ENCODE measurements around the gene PDE11A. TPM values are rescaled to one million over a fixed set of nuclear protein-coding genes. Genes with fewer than 3 reads are reported as not detected.

Gene PDE11A
- total and polyA plus RNA-seq, 4 donors: 0.11 to 1.3 (median 0.25) TPM; not detected in 1

DNA sequence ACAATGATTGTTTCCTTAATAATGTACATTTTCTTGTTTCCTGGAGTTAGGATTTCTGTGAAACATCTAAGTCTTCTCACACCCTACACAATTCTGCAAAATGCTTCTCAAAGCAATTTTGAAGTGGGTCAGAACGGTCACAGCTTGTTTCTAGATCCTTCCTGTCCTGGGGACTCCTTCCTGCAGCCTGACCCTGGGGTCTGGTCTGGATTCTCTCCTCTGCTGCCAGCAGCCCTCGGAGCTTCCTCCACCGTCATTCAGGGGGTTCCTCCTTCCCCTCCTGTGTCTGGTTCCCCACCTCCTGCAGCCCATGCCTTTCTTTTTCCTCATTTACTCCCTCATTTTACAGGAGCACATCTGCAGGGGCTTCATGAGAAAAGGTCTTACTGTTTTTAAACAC is 357.9 kb downstream of the PDE11A start:
- no peak overlapping the region for H3K9ac ChIP-seq (ENCODE audit: insufficient read depth in 1 of 2, low read length in 2 of 2)
- H3K27ac ChIP-seq (ENCODE audit: low read depth in 1 of 2, low read length in 1 of 2): no peak overlapping the region
- peaks cover 0 to 1% (median 0%) of the 10 kb centered on the region in 4 donors for H3K9me3 ChIP-seq (ENCODE audit: control insufficient read depth in 4 of 4, insufficient read depth in 3 of 4, low read length in 3 of 4)
- WGBS, 2 donors: 7 to 33% methylated on average over 3 of the region's 3 CpGs
- no peak for TF ChIP-seq CTCF (IDR thresholded peaks at IDR 0.05; ENCODE audit: control extremely low read depth, extremely low read depth)
- H3K4me1 ChIP-seq (ENCODE audit: control insufficient read depth in 5 of 5, insufficient read depth in 5 of 5, low read length in 5 of 5): peaks cover 0 to 6% (median 0%) of the 10 kb centered on the region in 5 donors
- H3K27me3 ChIP-seq (ENCODE audit: control insufficient read depth in 3 of 3, insufficient read depth in 3 of 3, low read length in 2 of 3): no peaks in the 10 kb centered on the region
- H3K4me3 ChIP-seq: no peak overlapping the region
- ATAC-seq (ENCODE audit: insufficient read depth, low FRiP score) (no peak), DNase-seq (no peak)
- H3K36me3 ChIP-seq (ENCODE audit: control insufficient read depth in 4 of 4, insufficient read depth in 4 of 4, low read length in 4 of 4): no peaks in the 10 kb centered on the region

DNA sequence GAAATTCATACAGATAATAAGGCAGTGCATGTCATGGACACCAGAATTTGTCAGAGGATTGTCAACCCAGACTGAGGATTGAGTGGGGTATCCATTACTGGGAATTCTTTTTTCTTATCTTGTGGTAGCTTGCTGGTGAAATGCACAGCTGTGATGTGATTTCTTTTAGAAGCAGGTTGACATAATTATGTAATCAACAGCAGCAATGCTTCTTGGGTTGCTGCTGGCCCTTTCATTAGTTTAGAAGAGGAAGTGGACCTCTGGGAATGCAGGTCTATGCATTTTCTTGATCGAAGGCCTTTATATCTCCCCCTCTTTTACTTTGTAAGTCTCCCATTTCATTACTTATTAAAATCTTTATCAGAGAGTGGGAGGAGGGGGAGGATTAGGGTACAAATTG is 360.1 kb downstream of the PDE11A start:
- no peaks in the 10 kb centered on the region for H3K36me3 ChIP-seq (ENCODE audit: control insufficient read depth in 4 of 4, insufficient read depth in 4 of 4, low read length in 4 of 4)
- TF ChIP-seq CTCF (IDR thresholded peaks at IDR 0.05; ENCODE audit: control extremely low read depth, extremely low read depth): no peak
- no peak overlapping the region for H3K27ac ChIP-seq (ENCODE audit: low read depth in 1 of 2, low read length in 1 of 2)
- peaks cover 0 to 7% (median 2%) of the 10 kb centered on the region in 5 donors for H3K4me1 ChIP-seq (ENCODE audit: control insufficient read depth in 5 of 5, insufficient read depth in 5 of 5, low read length in 5 of 5)
- 27 to 33% methylated on average over 1 of the region's 1 CpG for WGBS, 2 donors
- no peak for DNase-seq
- peaks cover 0 to 4% (median 0%) of the 10 kb centered on the region in 4 donors for H3K9me3 ChIP-seq (ENCODE audit: control insufficient read depth in 4 of 4, insufficient read depth in 3 of 4, low read length in 3 of 4)
- H3K4me3 ChIP-seq: no peak overlapping the region
- ATAC-seq (ENCODE audit: insufficient read depth, low FRiP score): no peak
- H3K27me3 ChIP-seq (ENCODE audit: control insufficient read depth in 3 of 3, insufficient read depth in 3 of 3, low read length in 2 of 3): no peaks in the 10 kb centered on the region
- no peak overlapping the region for H3K9ac ChIP-seq (ENCODE audit: insufficient read depth in 1 of 2, low read length in 2 of 2)

DNA sequence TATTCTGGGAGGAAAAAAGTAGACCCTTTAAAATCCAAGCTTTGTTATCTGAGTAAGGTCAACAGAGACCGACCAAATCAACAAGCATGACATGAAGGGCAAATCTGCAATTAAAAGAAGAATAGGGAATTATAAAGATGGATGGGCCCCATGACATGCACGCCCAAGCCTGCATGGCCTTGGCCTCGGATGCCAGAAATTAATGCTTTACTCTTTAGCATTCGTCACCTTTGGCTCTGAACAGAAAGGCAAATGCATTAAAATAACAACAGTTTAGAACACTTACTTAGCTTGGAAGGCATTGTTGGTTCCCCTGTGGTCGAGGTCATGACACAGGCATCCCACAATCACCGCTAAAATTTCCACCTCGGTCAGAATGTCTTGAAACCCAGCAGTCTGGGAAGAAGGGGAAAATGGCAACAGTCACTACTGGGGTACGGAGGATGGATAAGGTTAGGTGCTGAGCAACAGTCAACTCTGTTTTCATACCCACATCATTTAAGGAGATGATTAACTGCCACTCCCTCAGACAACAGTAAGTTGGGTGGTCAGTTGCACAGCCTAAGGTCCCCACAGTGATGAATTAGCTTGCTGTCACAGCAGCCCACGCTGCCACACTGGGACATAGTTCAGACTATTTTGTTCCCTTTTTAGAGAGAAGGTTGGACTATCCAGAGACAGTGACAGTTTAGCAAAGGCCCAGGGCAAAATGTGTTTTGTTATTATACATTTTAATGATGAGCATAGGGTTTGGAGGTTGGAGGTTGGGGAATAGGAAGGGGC is 360.9 kb downstream of the PDE11A start:
- Histone ChIP-seq H3K4me3 (no peak overlapping the region), H3K9ac (ENCODE audit: insufficient read depth in 1 of 2, low read length in 2 of 2) (no peak overlapping the region), H3K4me1 (ENCODE audit: control insufficient read depth in 5 of 5, insufficient read depth in 5 of 5, low read length in 5 of 5) (peaks cover 0 to 7% (median 2%) of the 10 kb centered on the region in 5 donors), H3K27me3 (ENCODE audit: control insufficient read depth in 3 of 3, insufficient read depth in 3 of 3, low read length in 2 of 3) (no peaks in the 10 kb centered on the region), H3K9me3 (ENCODE audit: control insufficient read depth in 4 of 4, insufficient read depth in 3 of 4, low read length in 3 of 4) (peaks cover 0 to 4% (median 0%) of the 10 kb centered on the region in 4 donors), H3K27ac (ENCODE audit: low read depth in 1 of 2, low read length in 1 of 2) (no peak overlapping the region), H3K36me3 (ENCODE audit: control insufficient read depth in 4 of 4, insufficient read depth in 4 of 4, low read length in 4 of 4) (no peaks in the 10 kb centered on the region)
- WGBS, 2 donors: 74 to 83% methylated on average over 9 of the region's 9 CpGs
- DNase-seq (no peak), ATAC-seq (ENCODE audit: insufficient read depth, low FRiP score) (no peak)
- no peak for TF ChIP-seq CTCF (IDR thresholded peaks at IDR 0.05; ENCODE audit: control extremely low read depth, extremely low read depth)

All from lung (tissue), 12 donors.